PC-3 (cell line): ENCODE measurements around the gene DNM2. TPM values are rescaled to one million over a fixed set of nuclear protein-coding genes. Genes with fewer than 3 reads are reported as not detected.

Source experiments
- ATAC-seq: fragments of 200-7000 bp; cut with Tn5 transposase; 2 replicates; pipeline ENCODE4 v1.9.1; 2020; ENCODE audit warnings: mild to moderate bottlenecking, moderate library complexity
- BruUV-seq: library from RNA; stranded (reverse); fragments of 400-500 nt; replicated peaks from 2 replicates; lab custom pipeline; 2021; lab: Mats Ljungman, UMichigan
- CTCF ChIA-PET: fragments of 300-600 bp; sonication (Branson Sonifier 250); formaldehyde crosslinking; loops from one replicate; lab custom pipeline; 2022; ENCODE audit warnings: antibody characterized with exemption; lab: Charles Lee
- POLR2A ChIA-PET: fragments of 300-600 bp; sonication (Branson Sonifier 250); formaldehyde crosslinking; loops from one replicate; lab custom pipeline; 2022; ENCODE audit warnings: antibody characterized with exemption; ENCODE audit not compliant: unreplicated experiment; lab: Charles Lee
- DNase-seq: peaks from one replicate; pipeline ENCODE4 v3.0.0-alpha.2; 2015
- H2AFZ ChIP-seq: fragments of 300-600 bp; sonication (generic); 2 replicates; pipeline ENCODE4 v1.6.0; 2016; ENCODE audit warnings: antibody characterized with exemption, low read length
- H3F3A ChIP-seq: fragments of 300-600 bp; sonication (generic); one replicate; pipeline ENCODE4 v1.6.0; 2017; ENCODE audit warnings: antibody characterized with exemption, low read length, control low read depth, mild to moderate bottlenecking; ENCODE audit not compliant: unreplicated experiment
- H3K27ac ChIP-seq: fragments of 300-600 bp; sonication (generic); 2 replicates; pipeline ENCODE4 v1.5.1; 2016; ENCODE audit warnings: mild to moderate bottlenecking, low read length
- H3K27me3 ChIP-seq: fragments of 300-600 bp; sonication (generic); 2 replicates; pipeline ENCODE4 v1.6.1; 2016; ENCODE audit warnings: low read length, mixed read lengths
- H3K36me3 ChIP-seq: fragments of 300-600 bp; sonication (generic); 2 replicates; pipeline ENCODE4 v1.6.1; 2016; ENCODE audit warnings: low read depth, mixed run types, low read length, mixed read lengths
- H3K4me1 ChIP-seq: fragments of 300-600 bp; sonication (generic); 2 replicates; pipeline ENCODE4 v1.5.1; 2016; ENCODE audit warnings: low read length; ENCODE audit not compliant: insufficient read depth
- H3K4me2 ChIP-seq: fragments of 300-600 bp; sonication (generic); 2 replicates; pipeline ENCODE4 v1.6.0; 2016; ENCODE audit warnings: low read length
- H3K4me3 ChIP-seq: fragments of 300-600 bp; sonication (generic); 2 replicates; pipeline ENCODE4 v1.5.1; 2016; ENCODE audit warnings: mild to moderate bottlenecking, low read length, mixed read lengths
- H3K79me2 ChIP-seq: fragments of 300-600 bp; sonication (generic); 2 replicates; pipeline ENCODE4 v1.6.1; 2017; ENCODE audit warnings: low read length, mixed read lengths
- H3K9ac ChIP-seq: fragments of 300-600 bp; sonication (generic); 2 replicates; pipeline ENCODE4 v1.6.0; 2016; ENCODE audit warnings: mild to moderate bottlenecking, low read length
- H3K9me2 ChIP-seq: fragments of 300-600 bp; sonication (generic); replicated peaks from 2 replicates; pipeline ENCODE4 v1.6.1; 2016; ENCODE audit warnings: mixed run types, low read length, mixed read lengths
- H3K9me3 ChIP-seq: fragments of 300-600 bp; sonication (generic); 2 replicates; pipeline ENCODE4 v1.6.1; 2016; ENCODE audit warnings: low read length, mixed read lengths
- H4K20me1 ChIP-seq: fragments of 300-600 bp; sonication (generic); 2 replicates; pipeline ENCODE4 v1.6.1; 2016; ENCODE audit warnings: low read length, mixed read lengths
- EZH2 ChIP-seq: fragments of 300-600 bp; sonication (generic); IDR thresholded peaks from one replicate; pipeline ENCODE4 v1.6.1; 2017; ENCODE audit warnings: antibody characterized with exemption, mild to moderate bottlenecking, low read length; ENCODE audit not compliant: unreplicated experiment
- EZH2phosphoT487 ChIP-seq: fragments of 300-600 bp; sonication (generic); IDR thresholded peaks from 2 replicates; pipeline ENCODE4 v1.6.1; 2018; ENCODE audit warnings: mild to moderate bottlenecking, antibody characterized with exemption, low read length, borderline replicate concordance
- intact Hi-C: fragments of 100-400 bp; cut with micrococcal nuclease; formaldehyde crosslinking; loops from 2 replicates; pipeline ENCODE4 v1.9.0; 2023
- total RNA-seq: library from RNA; depleted of rRNA; stranded (reverse); fragments of >200 nt; gene quantifications from 2 replicates; pipeline ENCODE4 v1.2.3, GENCODE V29; 2014
- TF ChIP-seq, protein P1 (sequence below): fragments of 300-600 bp; sonication (generic); conservative IDR thresholded peaks from 2 replicates; pipeline ENCODE4 v1.5.1; 2017; ENCODE audit warnings: antibody characterized with exemption, low read depth, mild to moderate bottlenecking, low read length

The DNM2 gene
- total RNA-seq, 1 experiment from 2014 or later = 150 TPM

GRCh38 chr19:10774893-10775292, 57.0 kb downstream of the DNM2 start:
- H4K20me1 ChIP-seq = no peaks in the 10 kb centered on the region
- POLR2A ChIA-PET = no interaction called here
- H3K79me2 ChIP-seq = peaks cover 10% of the 10 kb centered on the region; the same call in 1 of the 2 replicates
- peaks cover 16% of the 10 kb centered on the region for H3K4me1 ChIP-seq
- intact Hi-C loops = no loop called here
- H3K27ac ChIP-seq = no peak overlapping the region
- no peak for ATAC-seq
- no peak overlapping the region for H2AFZ ChIP-seq
- DNase-seq = no peak
- no peak for TF ChIP-seq EZH2phosphoT487
- TF ChIP-seq, protein P1, sequence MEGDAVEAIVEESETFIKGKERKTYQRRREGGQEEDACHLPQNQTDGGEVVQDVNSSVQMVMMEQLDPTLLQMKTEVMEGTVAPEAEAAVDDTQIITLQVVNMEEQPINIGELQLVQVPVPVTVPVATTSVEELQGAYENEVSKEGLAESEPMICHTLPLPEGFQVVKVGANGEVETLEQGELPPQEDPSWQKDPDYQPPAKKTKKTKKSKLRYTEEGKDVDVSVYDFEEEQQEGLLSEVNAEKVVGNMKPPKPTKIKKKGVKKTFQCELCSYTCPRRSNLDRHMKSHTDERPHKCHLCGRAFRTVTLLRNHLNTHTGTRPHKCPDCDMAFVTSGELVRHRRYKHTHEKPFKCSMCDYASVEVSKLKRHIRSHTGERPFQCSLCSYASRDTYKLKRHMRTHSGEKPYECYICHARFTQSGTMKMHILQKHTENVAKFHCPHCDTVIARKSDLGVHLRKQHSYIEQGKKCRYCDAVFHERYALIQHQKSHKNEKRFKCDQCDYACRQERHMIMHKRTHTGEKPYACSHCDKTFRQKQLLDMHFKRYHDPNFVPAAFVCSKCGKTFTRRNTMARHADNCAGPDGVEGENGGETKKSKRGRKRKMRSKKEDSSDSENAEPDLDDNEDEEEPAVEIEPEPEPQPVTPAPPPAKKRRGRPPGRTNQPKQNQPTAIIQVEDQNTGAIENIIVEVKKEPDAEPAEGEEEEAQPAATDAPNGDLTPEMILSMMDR = no peak
- no peak for TF ChIP-seq EZH2
- no peaks in the 10 kb centered on the region for H3K27me3 ChIP-seq
- H3K4me2 ChIP-seq = no peak overlapping the region
- H3K9ac ChIP-seq = no peak overlapping the region
- H3K9me3 ChIP-seq = no peaks in the 10 kb centered on the region
- BruUV-seq = no TSS peak
- no peaks in the 10 kb centered on the region for H3K9me2 ChIP-seq
- peaks cover 48% of the 10 kb centered on the region for H3K36me3 ChIP-seq
- H3F3A ChIP-seq = no peaks in the 10 kb centered on the region
- no peak overlapping the region for H3K4me3 ChIP-seq
- CTCF ChIA-PET = interaction anchor here (1.6 kb wide), 1 partner anchor 57 kb away, joined by 20 read pairs; the partner anchor contains the start of gene DNM2

GRCh38 chr19:10776900-10777650, 59.2 kb downstream of the DNM2 start:
- no peaks in the 10 kb centered on the region for H3K9me3 ChIP-seq
- intact Hi-C loops = no loop called here
- no peaks in the 10 kb centered on the region for H4K20me1 ChIP-seq
- CTCF ChIA-PET = no interaction called here
- no TSS peak for BruUV-seq
- peaks cover 63% of the 10 kb centered on the region for H3K36me3 ChIP-seq
- H2AFZ ChIP-seq = no peak overlapping the region
- H3K79me2 ChIP-seq = 0 out of 2 replicates have a peak, but pooled peaks cover 3% of the 10 kb centered on the region
- POLR2A ChIA-PET = no interaction called here
- no peak overlapping the region for H3K9ac ChIP-seq
- no peak for ATAC-seq
- DNase-seq = no peak
- peaks cover 9% of the 10 kb centered on the region for H3K4me1 ChIP-seq
- H3K27me3 ChIP-seq = no peaks in the 10 kb centered on the region
- no peaks in the 10 kb centered on the region for H3K9me2 ChIP-seq
- no peak overlapping the region for H3K27ac ChIP-seq
- H3K4me3 ChIP-seq = no peak overlapping the region
- no peak overlapping the region for H3K4me2 ChIP-seq
- no peaks in the 10 kb centered on the region for H3F3A ChIP-seq
- no peak for TF ChIP-seq EZH2
- no peak for TF ChIP-seq EZH2phosphoT487
- TF ChIP-seq, protein P1 = no peak

DNA sequence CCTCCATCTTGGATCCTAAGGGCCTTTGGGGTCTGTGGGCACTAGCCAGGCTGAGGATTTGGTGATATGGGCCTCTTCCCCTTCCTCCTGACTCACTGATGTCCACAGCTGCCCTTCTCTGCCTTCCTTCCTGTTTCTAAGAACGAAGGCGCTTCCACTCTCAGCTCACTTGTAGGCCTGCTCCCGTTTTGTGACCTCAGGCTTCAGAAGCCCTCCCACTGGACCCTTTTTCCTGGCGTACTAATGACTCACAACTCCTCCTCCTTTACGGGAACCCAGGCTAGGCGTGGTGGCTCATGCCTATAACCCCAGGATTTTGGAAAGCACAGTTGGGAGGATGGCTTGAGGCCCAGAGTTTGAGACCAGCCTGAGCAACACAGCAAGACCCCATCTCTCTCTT, 62.5 kb downstream of the DNM2 start:
- ATAC-seq (peak; percentile 15; the same call in 1 of the 2 replicates), DNase-seq (no peak)
- Histone ChIP-seq H3K27ac (no peak overlapping the region), H3K36me3 (peaks cover 71% of the 10 kb centered on the region), H3F3A (no peaks in the 10 kb centered on the region), H2AFZ (no peak overlapping the region), H3K27me3 (no peaks in the 10 kb centered on the region), H3K4me3 (no peak overlapping the region), H3K9me2 (no peaks in the 10 kb centered on the region), H3K9me3 (no peaks in the 10 kb centered on the region), H3K9ac (no peak overlapping the region), H4K20me1 (no peaks in the 10 kb centered on the region), H3K79me2 (no peaks in the 10 kb centered on the region), H3K4me1 (no peaks in the 10 kb centered on the region), H3K4me2 (no peak overlapping the region)
- ChIA-PET POLR2A (no interaction called here), CTCF (interaction anchor here (0.6 kb wide), 1 partner anchor 178 kb away, joined by 5 read pairs; no protein-coding TSS in a partner anchor)
- TF ChIP-seq EZH2 (no peak), EZH2phosphoT487 (no peak)
- TF ChIP-seq, protein P1 = no peak
- intact Hi-C loops = no loop called here
- BruUV-seq = no TSS peak
